Measurements from ENCODE around the gene DISP3.

DNA sequence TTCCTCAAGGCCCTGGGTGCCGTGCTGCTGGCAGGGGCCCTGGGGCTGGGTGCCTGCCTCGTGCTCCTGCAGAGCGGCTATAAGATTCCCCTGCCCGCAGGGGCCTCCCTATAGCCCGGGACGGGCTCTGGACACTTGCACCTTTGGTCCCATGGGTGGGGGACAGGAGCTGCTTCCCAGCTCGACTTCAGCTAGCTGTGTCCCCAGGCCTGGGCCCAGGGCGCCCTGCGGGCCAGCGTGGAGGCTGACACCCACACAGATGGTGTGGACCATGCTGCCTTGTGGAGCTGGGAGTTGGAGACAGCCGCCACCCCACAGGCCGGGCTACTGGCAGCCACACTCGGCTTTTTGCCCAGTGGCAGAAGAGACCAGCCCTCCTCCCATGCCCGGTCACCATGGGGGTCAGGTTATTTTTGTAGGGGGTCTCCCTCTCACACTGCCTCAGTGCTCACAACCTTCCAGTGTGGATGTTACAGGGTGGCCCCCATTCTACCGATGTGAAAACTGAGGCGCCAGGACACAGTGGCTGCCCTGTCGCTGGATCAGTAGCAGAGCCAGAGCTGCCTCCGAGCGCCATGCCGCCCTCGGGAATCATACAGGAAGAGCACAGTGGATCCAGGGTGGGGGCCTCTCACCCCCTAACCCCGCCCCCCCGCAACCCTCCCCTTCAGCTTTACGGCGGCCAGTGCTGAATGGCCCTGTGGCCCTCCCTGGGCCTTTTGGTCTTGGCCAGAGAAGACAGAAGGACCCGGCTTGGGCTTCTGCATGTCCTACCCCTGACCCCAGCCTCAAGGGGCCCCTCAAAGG is 57.8 kb downstream of the DISP3 start:
- TF ChIP-seq GATA2 (IDR thresholded peaks at IDR 0.05; ENCODE audit: low read depth, low read length) (no peak), GATA3 (IDR thresholded peaks at IDR 0.05; ENCODE audit: low read depth, low read length) (no peak)

Measured in SH-SY5Y (cell line).